HT-29 (cell line): Measurements from ENCODE around the gene MZB1. TPM values are rescaled to one million over a fixed set of nuclear protein-coding genes. Genes with fewer than 3 reads are reported as not detected.
"Not testable (repeated sequence)": the region's sequence is repeated elsewhere in the genome, so short reads cannot be mapped to it uniquely, and the experiment has no call there.

ENCODE experiments used
- DNase-seq: peaks from one replicate; pipeline ENCODE4 v3.0.0-alpha.2; 2015; ENCODE audit warnings: low spot score
- total RNA-seq: library from RNA; depleted of rRNA; stranded (reverse); fragments of >200 nt; shearing (Covaris generic); gene quantifications from 2 replicates; pipeline ENCODE4 v1.2.3, GENCODE V29; 2014

MZB1 gene
- total RNA-seq, 1 experiment from 2014 or later, result 0.25 TPM

DNA sequence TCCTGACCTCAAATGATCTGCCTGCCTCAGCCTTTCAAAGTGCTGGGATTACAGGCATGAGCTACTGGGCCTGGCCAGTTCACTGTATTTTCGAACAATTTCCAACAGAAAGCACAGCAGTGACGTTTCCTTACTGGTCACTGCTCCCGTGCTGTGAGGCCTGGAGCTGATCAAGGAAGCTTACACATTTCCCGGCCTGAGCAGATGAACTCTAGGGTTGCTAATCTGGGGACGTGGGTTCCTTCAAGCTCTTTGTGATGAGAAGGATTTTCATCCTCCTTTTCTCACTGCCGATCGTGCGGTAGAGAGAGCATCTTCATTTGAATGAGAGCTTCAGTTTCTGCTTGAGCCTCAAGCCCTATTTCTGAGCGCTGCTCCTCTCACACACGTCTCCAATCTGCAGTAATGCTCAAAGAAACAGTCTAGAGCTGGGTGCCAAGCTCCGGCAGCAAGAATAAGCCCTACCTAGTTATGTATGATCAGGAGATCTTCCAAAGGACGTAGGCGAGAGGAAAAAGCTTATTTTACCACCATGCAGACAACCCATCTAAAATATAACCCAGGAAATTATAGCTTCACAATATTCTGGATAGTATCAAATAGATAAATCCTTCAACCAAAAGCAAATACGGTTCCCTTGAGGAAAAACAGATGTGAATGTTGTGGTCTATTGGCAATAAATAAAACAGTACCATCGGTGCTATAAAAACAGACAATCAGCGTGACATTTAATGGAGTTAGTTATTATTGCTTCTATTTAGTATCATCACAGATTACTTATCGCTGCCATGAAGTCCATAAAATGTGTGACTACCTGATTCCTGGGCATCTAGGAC lies 21.5 kb upstream of the MZB1 start:
- DNase-seq, result no peak

DNA sequence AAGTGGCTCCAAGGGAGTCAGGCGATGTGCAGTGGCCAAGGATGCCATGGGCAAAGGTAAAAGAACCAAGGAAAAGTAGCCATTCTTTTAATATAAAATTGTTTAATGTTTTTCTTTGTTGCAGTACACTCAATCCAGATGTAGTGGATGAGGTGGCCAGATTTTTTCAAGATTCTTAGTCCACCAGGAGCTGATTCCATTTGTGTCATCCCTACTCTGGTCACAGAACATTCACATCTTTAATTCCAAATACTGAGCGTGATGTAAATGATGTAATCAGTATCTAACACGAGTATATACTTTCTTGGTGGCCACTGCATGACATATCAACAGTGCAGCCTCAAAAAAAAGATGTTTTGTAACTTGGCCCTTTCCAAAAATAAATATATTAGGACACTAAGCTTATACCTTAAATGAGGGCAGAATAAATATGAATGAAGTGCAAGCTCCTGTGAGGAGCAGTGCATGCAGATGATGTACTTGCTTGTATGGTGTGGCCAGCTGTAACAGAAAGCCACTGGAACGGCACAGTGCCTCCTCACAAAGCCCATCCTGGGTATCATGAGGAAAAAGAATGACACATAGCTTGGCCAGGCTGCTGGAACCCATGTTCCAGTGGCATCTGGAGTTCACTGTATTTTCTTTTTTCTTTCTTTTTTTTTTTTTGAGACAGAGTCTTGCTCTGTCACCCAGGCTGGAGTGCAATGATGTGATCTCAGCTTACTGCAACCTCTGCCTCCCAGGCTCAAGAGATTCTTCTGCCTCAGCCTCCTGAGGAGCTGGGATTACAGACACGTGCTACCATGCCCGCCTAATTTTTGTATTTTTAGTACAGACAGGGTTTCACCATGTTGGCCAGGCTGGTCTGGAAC lies 20.6 kb upstream of the MZB1 start:
- no peak for DNase-seq

GRCh38 chr5:139409116-139409515 lies 19.4 kb upstream of the MZB1 start:
- DNase-seq, result not testable (repeated sequence)

- no peak for DNase-seq
Observed at GRCh38 chr5:139408191-139408590, 18.5 kb upstream of the MZB1 start.

DNA sequence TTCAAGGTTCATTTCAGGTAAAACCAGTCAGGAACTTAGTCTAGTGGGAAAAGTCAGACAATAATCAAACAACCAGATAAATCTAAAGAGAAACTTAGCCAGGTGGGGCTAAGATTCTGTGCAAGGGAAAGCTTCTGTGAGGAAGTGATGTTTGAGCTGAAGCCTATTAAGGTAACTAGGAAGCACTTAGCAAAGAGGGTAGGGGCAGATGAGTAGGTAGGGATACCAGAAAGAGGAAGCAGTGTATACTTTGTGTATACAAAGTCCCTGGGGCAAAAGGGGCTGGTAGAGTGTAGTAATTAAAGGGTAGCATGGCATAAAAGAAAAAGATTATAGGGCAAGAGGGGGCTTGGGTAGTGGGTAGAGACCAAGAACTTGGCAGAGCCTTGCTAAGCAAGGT lies 17.8 kb upstream of the MZB1 start:
- DNase-seq, result no peak

GRCh38 chr5:139406963-139407362 lies 17.2 kb upstream of the MZB1 start:
- DNase-seq, result no peak

DNA sequence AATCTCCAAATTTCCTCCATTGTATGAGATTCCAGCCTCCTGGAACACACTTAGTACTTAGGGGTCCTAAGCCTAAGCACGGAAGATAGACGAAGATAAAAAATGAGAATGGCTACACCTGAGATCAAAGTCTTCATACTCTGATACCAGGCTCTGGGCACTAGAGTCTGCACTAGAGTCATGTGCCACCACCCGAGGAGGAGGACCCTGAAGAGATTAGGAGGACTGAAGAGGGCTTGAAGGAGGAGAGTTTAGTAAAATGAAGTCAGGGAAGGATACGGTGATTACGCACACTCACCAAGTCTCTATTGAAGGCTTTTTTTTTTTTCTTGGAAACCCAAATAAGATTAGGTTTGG lies 14.7 kb upstream of the MZB1 start:
- no peak for DNase-seq

DNA sequence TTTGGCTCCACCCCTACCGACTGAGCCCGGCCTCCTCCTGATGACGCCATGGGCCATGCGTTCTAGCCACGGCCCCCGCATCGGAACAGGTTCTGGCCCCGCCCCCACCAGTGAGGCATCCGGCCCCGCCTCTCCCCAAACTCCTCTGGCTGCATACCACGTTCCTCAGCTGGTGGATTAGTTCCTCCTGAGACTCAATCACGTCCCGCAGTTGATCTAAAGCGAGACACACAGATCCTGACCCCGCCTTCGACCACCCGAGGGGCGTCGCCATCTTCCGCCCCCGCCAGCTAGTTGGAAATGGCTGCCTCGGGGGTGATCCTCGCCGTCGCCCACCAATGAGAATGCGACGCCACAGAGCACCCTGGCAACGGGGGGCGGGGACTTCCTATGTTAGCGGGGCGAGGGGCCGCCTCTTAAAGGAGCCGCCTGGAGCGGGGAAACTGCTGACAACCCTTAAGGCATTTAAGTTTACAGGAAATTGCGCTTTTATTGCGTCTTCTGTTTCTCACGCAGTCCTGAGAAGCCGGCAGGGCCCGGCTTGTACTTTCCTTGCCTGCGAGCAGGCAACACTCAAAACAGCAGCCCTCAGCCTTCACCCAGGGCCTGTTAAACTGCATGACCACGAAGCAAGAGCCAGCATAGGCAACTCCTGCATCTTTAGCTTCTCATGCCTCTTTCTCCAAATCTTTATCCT lies 14.2 kb upstream of the MZB1 start, which contains the start of gene SPATA24:
Gene SPATA24 (minus strand): TSS at position 303 of the 697 bp plus-strand sequence. CDS start 29 bp downstream, at position 274.
- peak; percentile 96 for DNase-seq

DNA sequence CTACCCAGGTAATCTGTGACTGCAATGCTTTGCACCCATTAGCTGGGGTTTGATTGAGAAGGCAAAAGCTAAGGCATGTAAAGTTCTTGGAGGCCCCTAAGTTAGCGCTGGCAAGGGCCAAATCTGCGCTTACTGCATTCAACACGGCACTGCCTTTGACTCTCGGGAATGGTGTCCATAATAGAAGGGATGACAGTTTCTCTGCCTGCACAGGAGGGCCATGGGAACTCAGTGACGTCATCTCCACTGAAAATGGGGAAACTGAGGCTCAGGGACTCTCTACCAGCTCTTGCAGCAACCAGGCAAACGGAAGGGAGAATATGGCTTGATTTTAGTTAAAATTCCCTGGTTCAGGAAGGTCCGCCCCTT lies 13.7 kb upstream of the MZB1 start:
- no peak for DNase-seq

- peak; percentile 50 for DNase-seq
Observed at GRCh38 chr5:139402561-139403158, 12.9 kb upstream of the MZB1 start.

DNA sequence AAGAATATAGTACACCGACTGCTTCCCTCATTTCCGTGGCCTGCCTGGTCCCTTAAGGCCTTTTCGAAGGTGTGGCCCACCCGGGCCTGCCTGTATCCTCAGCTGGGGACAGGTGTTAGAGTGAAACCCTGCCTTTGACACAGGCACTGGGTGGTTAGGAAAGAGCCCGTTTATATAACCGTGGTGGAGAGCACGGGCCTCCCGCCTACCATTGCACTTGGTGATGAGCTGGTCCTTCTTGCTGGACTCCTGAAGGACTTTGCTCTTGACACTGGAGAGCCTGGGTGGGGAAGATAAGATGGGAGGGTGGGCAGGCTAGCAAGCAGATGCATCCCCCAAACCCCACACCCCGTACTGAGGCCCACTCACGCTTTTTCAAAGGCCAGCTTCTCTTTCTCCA lies 11.8 kb upstream of the MZB1 start:
- no peak for DNase-seq

GRCh38 chr5:139399501-139400121 lies 9.9 kb upstream of the MZB1 start:
- no peak for DNase-seq

GRCh38 chr5:139397921-139398320 lies 8.2 kb upstream of the MZB1 start:
- DNase-seq, result no peak

- DNase-seq, result no peak
Observed at GRCh38 chr5:139396691-139397090, 7.0 kb upstream of the MZB1 start.

DNA sequence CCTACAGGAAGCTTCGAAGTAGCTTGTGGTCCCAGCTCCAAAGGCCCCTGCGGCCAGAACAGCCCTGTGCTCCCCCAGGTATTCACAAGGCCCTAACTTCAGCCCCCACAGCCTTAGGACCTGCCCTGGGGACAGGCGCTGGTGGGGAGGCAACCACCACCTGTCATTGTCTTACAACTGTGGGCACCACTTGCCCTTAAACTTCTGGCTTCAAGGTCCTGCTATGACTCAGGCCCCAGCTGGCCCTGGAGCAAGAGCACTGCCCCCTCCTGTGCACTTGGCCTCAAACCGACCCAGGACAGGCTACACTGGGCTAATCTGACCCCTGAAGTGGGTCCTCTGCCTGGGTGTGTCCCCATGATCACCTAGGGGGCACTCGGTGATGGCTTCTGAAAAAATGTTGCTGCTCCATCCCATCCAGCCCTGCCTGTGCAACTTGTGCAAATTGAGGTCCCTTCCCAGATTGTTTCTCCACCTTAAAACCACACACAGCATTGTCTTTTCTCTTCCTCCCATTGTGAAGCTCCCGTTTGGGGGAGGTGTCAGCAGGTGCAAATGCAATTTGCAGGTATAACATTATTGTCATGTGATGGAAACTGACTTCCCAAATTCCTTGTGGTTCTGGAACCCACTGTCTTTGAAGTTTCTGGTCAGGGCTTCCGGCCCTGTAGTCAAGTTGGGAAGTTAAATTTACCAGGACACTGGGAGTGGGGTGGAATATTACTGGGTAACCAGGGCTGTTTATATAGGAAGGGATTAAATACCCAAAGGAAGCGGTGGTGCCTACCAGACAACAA lies 6.3 kb upstream of the MZB1 start:
- DNase-seq, result no peak

GRCh38 chr5:139394654-139395566 lies 5.2 kb upstream of the MZB1 start, which contains the start of gene PROB1:
Gene PROB1 (minus strand): TSS chr5:139395104. CDS start chr5:139395081, 23 bp downstream.
- no peak for DNase-seq

GRCh38 chr5:139394123-139394653 lies 4.5 kb upstream of the MZB1 start:
- no peak for DNase-seq

DNA sequence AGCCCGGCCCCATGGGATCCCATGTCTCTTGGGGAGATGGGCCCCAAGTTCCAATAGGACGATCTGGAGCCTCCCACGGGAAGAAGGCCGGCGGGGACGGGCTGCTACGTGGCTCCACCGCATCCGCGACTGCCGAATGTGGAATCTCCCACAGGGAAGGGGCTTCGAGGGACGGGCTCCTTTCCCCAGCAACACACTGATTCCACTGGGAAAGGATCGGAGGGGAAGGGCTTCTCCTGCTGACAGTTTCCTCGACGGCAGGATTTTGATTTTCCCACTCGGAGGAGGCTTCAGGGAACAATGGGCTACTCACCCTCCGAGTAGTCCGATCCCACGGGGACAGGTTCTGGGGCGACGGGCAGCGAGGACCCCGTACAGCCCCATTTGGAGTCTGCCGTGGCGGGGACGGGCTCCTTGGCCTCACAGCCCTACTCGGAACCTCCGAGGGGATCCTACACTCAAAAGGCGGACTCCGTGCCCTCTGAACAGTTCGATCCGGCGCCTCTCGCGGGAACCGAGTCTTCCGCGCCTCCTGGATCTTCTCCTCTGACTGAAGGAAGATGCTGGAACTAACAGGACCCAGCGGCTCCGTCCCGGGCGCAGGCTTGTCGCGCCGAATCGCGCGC lies 3.9 kb upstream of the MZB1 start:
- no peak for DNase-seq
